Astrocyte of the spinal cord (primary cell): ENCODE data around the gene MYMX.

Experiments
- DNase-seq: peaks from one replicate; pipeline ENCODE4 v3.0.0; 2011; ENCODE audit warnings: low read depth, low spot score
- H3K4me3 ChIP-seq: 2 replicates; pipeline ENCODE4 v1.5.1; 2011; ENCODE audit warnings: low read depth, mild to moderate bottlenecking, low read length, moderate library complexity
- in situ Hi-C: cut with HindIII; loops from 2 replicates; pipeline ENCODE4 v1.10.0; 2017; ENCODE audit warnings: low sequenced_read_pairs
- TF ChIP-seq, protein P1 (sequence below): IDR thresholded peaks from 2 replicates; pipeline ENCODE4 v1.5.1; 2012; ENCODE audit warnings: low read depth, mild to moderate bottlenecking, low read length, inconsistent platforms

Gene MYMX

DNA sequence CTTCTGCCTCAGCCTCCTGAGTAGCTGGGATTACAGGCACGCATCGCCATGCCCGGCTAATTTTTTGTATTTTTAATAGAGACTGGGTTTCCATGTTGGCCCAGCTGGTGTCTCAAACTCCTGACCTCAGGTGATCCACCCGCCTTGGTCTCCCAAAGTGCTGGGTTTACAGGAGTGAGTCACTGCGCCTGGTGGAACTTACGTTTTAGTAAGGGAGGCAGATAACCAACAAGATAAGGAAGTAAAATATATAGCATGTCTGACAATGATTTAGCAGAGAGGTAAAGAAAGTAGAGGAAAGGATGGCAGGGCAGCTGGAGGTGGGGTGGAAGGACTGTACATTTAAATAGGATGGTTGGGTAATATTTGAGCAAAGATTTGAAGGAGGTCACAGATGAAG, 12.8 kb upstream of the MYMX start:
- no peak for DNase-seq
- H3K4me3 ChIP-seq = no peak overlapping the region
- TF ChIP-seq, protein P1, sequence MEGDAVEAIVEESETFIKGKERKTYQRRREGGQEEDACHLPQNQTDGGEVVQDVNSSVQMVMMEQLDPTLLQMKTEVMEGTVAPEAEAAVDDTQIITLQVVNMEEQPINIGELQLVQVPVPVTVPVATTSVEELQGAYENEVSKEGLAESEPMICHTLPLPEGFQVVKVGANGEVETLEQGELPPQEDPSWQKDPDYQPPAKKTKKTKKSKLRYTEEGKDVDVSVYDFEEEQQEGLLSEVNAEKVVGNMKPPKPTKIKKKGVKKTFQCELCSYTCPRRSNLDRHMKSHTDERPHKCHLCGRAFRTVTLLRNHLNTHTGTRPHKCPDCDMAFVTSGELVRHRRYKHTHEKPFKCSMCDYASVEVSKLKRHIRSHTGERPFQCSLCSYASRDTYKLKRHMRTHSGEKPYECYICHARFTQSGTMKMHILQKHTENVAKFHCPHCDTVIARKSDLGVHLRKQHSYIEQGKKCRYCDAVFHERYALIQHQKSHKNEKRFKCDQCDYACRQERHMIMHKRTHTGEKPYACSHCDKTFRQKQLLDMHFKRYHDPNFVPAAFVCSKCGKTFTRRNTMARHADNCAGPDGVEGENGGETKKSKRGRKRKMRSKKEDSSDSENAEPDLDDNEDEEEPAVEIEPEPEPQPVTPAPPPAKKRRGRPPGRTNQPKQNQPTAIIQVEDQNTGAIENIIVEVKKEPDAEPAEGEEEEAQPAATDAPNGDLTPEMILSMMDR = no peak
- in situ Hi-C loops = no loop called here

DNA sequence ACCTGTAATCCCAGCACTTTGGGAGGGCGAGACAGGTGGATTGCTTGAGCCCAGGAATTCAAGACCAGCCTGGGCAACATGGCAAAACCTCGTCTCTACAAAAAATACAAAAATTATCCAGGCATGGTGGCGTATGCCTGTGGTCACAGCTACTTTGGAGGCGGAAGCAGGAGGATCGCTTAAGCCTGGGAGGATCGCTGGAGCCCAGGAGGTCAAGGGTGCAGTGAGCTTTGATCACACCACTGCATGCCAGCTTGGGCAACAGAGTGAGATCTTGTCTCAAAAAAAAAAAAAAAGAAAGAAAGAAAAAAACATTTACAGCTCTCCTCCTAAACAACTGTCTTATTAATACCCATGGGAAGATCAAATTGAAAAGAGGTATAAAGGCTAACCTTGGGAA, 8.8 kb upstream of the MYMX start:
- in situ Hi-C loops = no loop called here
- DNase-seq = no peak
- H3K4me3 ChIP-seq = no peak overlapping the region
- TF ChIP-seq, protein P1 = no peak

DNA sequence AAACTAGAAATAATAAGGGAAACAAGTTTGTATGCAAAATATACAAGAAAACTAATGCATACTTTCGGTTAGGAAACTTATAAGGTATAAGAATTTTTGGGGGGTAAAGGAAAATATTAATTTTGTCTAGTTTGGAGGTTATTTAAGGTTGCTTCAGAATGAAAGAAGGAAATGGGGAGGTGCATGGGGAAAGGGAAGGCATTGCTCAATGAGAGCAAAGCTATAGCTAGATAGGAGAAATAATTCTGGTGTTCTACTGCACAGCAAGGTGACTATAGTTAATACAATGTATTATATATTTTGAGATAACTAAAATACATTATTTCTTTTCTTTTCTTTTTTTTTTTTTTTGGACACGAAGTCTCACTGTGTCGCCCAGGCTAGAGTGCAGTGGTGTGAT, 5.4 kb upstream of the MYMX start:
- in situ Hi-C loops = no loop called here
- no peak for DNase-seq
- no peak overlapping the region for H3K4me3 ChIP-seq
- TF ChIP-seq, protein P1 = no peak

- in situ Hi-C loops = no loop called here
- H3K4me3 ChIP-seq = no peak overlapping the region
- TF ChIP-seq, protein P1 = no peak
- no peak for DNase-seq
These were observed 2.4 kb upstream of the MYMX start for GRCh38 chr6:44214307-44214706.

- DNase-seq = peak; percentile 54
- TF ChIP-seq, protein P1 = no peak
- no peak overlapping the region for H3K4me3 ChIP-seq
- in situ Hi-C loops = no loop called here
These were observed 812 bp downstream of the MYMX start for GRCh38 chr6:44217332-44218143.

DNA sequence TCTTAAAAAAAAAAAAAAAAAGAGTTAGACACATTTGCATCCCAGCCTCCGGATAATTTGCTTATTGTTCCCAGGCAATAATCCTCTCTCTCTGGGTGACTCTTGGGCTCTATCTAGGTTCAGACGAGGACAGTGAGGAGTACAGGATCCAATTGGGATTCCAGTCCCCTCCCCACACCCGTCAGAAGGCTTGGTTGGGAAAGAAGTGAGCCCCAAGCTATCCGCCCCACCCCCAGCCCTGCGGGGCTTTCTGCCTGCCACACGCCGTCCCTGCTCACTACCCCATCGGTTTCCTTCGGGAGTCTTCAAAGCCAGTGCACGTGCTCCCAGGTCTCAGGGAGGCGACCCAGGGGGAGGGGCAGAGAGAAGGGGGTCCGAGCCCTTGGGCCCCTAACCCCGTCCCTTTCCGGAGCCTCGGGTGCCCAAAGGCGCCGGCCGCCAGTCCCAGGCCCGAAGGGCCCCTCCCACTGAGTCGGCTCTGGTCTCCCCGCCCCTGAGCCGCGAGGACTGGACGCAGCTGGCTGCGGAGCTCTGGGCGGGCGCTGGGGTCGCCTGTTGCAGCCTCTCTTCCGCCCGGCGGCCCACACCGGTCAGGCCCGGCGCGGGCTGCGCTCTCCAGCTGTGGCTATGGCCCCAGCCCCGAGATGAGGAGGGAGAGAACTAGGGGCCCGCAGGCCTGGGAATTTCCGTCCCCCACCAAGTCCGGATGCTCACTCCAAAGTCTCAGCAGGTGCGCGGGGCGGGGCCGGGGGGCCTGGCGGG, 2.5 kb downstream of the MYMX start:
- DNase-seq = peak; percentile 56
- in situ Hi-C loops = no loop called here
- peak overlapping the region; percentile 30 for H3K4me3 ChIP-seq

More for the DNA sequence above, 2.5 kb downstream of the MYMX start:
- TF ChIP-seq, protein P1 = no peak
